ENCODE measurements around the gene ADAMTS2.

The ADAMTS2 gene

DNA sequence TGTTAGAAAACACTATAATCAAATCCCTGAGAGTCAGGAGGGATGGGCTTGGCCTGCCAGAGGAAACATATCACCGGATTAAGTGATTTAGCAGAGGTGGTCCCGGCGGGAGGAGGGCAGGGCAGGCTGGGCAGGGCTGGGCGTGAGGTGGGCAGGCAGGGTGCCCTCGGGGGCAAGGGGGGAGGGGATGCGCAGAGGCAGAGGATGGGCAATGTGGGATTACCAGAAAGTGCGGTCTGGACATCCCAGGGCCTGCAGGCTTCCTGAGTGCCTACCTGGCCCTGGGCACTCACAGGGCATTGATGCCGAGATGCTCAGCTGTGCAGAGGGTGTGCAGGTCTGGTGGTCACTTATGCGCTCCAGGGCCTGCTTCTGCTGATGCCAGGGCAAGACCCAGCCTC, 115.2 kb downstream of the ADAMTS2 start:
- peaks cover 2% of the 10 kb centered on the region; the same call in 1 of the 2 replicates for H3K9me3 ChIP-seq (ENCODE audit: control insufficient read depth, insufficient read depth, low read length)
- H3K4me1 ChIP-seq (ENCODE audit: insufficient read depth, low read length): peaks cover 14% of the 10 kb centered on the region; the same call in 1 of the 2 replicates
- no peak overlapping the region for H3K9ac ChIP-seq (ENCODE audit: low read depth, low read length)
- no peaks in the 10 kb centered on the region for H3K36me3 ChIP-seq (ENCODE audit: insufficient read depth, low read length)

DNA sequence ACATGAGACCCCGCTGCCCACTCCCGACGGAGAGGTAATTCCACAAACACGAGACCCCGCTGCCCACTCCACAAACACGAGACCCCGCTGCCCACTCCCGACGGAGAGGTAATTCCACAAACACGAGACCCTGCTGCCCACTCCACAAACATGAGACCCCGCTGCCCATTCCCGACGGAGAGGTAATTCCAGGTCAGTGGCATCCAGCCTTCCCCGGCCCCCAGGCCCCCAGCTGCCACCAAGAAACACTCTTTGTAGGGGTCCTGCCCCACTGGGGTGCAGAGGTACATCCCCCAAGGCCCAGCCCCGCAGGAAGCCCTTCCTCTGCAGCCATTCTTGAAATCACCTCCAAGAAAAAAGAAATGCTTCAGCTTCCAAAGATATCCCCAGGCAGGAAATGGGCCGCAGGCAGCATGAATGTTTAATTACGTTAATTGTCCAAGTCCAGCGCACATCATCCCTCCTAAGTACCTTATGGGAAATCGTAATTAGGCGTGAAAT, 115.9 kb downstream of the ADAMTS2 start:
- Histone ChIP-seq H3K9ac (ENCODE audit: low read depth, low read length) (no peak overlapping the region), H3K4me1 (ENCODE audit: insufficient read depth, low read length) (peaks cover 14% of the 10 kb centered on the region; the same call in 1 of the 2 replicates), H3K36me3 (ENCODE audit: insufficient read depth, low read length) (no peaks in the 10 kb centered on the region), H3K9me3 (ENCODE audit: control insufficient read depth, insufficient read depth, low read length) (peaks cover 4% of the 10 kb centered on the region)

DNA sequence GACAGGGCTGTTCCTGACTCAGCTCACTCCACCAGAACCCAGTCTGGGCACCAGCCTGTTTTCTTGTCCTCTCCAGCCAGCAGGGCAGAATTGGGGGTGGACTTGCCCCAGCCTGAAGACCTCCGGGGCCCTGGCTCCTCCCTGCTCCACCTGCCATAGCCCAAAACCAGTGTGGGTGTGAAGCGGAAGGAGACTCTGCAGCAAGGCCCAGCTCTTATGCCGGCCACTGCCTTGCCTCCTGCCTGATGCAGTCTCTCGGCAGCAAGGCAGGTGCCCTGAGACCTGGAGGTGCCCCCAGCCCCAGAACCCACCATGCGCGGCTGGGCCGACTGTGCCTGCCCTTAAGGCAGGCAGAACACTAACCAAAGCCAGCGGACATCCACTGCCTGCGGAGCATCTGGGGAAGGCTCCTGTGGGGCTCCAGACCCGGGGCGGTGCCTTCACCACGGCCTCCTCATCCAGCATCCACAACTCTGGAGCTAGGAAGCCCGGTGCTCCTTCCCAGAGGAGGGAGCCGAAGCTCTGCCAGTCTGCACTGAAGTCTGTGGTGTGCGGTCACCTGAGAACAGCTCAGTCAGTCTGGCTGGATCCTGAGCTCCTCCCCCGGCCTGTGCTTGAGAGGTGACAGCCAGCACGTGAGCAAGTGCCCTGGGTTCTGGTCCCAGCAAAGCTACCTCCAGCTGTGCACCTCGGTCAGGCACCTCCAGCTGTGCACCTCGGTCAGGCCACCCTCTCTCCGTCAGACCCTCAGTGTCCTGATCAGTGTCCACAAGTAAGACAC, 116.7 kb downstream of the ADAMTS2 start:
- Histone ChIP-seq H3K9ac (ENCODE audit: low read depth, low read length) (no peak overlapping the region), H3K36me3 (ENCODE audit: insufficient read depth, low read length) (no peaks in the 10 kb centered on the region), H3K4me1 (ENCODE audit: insufficient read depth, low read length) (peaks cover 14% of the 10 kb centered on the region; the same call in 1 of the 2 replicates), H3K9me3 (ENCODE audit: control insufficient read depth, insufficient read depth, low read length) (peaks cover 10% of the 10 kb centered on the region)

DNA sequence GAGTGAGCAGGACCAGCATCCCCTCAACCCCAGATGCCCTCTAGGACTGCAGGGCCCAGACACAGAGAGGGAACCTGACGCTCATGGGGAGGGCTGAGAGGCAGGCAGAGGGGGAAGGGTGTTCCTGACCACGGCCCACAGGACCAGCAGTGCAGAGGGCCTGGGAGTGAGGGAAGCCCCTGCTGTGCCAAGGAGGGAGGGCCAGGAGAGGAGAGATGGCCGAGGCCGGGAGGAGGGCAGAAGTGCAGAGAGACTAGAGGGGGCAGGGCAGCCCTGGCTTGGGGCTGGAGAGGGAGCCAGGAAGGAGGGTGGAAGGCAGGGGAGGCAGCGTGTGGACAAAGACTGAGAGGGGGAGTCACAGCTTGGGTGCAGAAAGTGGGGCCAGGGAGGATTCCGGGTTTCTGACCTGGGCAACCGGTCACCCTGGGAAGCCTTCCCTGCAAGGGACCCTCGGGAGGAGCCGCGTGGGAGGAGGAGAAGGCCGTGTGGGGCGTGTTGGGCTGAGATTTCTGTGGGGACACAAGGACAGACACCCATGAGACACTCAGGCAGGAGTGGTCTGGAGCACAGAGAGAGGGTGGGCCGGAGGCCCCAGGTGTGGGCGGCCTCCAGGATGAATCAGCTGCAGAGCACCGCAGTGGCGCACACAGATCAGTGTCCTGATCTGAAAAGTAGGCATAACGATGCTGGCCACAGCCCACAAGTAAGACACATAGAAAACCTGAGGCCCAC, 117.5 kb downstream of the ADAMTS2 start:
- no peak overlapping the region for H3K9ac ChIP-seq (ENCODE audit: low read depth, low read length)

DNA sequence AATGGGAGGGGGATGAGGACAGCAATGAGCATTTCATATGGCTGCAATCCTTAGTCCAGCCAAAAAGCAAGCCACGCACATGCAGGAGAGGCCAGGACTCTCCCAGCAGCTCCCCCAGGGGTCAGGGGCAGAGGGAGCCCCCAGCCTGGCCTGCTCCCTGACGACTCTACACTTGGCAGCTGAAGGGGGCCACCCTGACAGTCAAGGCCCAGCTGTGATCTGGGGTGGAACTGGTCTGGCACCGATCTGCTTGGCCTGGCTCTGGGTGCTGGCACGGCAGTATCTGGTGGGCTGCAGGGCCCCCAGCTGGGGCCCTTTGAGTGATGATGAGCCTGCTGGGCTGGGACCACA, 118.1 kb downstream of the ADAMTS2 start:
- no peaks in the 10 kb centered on the region for H3K36me3 ChIP-seq (ENCODE audit: insufficient read depth, low read length)
- peaks cover 12% of the 10 kb centered on the region for H3K9me3 ChIP-seq (ENCODE audit: control insufficient read depth, insufficient read depth, low read length)
- peaks cover 14% of the 10 kb centered on the region; the same call in 1 of the 2 replicates for H3K4me1 ChIP-seq (ENCODE audit: insufficient read depth, low read length)
- no peak overlapping the region for H3K9ac ChIP-seq (ENCODE audit: low read depth, low read length)

More for the DNA sequence above, 117.5 kb downstream of the ADAMTS2 start:
- H3K9me3 ChIP-seq (ENCODE audit: control insufficient read depth, insufficient read depth, low read length): peaks cover 12% of the 10 kb centered on the region
- H3K4me1 ChIP-seq (ENCODE audit: insufficient read depth, low read length): peaks cover 14% of the 10 kb centered on the region; the same call in 1 of the 2 replicates
- no peaks in the 10 kb centered on the region for H3K36me3 ChIP-seq (ENCODE audit: insufficient read depth, low read length)

DNA sequence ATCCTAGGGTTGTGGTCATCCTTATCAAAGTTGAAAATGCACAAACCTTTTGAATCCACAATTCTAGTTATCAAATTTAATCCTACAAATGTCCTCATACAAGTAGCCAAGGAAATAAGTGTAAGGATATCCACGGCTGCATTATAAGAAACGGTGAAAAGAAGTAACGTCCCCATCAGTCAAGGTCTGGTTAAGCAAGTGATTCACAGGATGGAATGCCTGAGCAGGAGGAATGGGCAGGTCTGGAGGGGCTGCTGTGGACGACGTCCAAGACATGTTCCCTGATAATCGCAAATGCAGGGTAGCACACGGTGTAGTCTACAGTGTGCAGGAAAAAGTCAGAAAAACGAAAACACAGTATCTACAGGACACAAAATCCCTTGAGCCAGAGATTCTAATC, 118.6 kb downstream of the ADAMTS2 start:
- H3K4me1 ChIP-seq (ENCODE audit: insufficient read depth, low read length): peaks cover 14% of the 10 kb centered on the region; the same call in 1 of the 2 replicates
- H3K36me3 ChIP-seq (ENCODE audit: insufficient read depth, low read length): no peaks in the 10 kb centered on the region
- H3K9ac ChIP-seq (ENCODE audit: low read depth, low read length): no peak overlapping the region
- peaks cover 12% of the 10 kb centered on the region for H3K9me3 ChIP-seq (ENCODE audit: control insufficient read depth, insufficient read depth, low read length)

DNA sequence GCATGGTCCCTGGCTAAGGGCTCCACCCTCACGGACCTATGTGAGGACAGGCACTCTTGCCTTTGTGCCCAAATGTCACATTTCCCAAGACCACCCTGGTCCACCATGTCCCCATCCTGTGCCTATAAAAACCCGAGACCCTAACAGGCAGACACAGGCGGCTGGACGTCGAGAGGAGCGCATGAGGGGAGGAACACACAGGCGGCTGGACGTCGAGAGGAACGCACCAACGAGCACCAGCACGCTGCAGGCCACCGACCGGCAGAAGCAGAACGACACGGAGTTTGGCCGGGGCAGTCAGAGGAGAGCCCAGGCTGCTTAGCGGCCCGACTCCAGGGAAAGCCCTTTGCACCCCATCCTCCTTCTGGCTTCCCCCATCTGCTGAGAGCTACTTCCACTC, 119.9 kb downstream of the ADAMTS2 start:
- peaks cover 14% of the 10 kb centered on the region; the same call in 1 of the 2 replicates for H3K4me1 ChIP-seq (ENCODE audit: insufficient read depth, low read length)
- no peaks in the 10 kb centered on the region for H3K36me3 ChIP-seq (ENCODE audit: insufficient read depth, low read length)
- no peak overlapping the region for H3K9ac ChIP-seq (ENCODE audit: low read depth, low read length)
- H3K9me3 ChIP-seq (ENCODE audit: control insufficient read depth, insufficient read depth, low read length): peaks cover 12% of the 10 kb centered on the region

DNA sequence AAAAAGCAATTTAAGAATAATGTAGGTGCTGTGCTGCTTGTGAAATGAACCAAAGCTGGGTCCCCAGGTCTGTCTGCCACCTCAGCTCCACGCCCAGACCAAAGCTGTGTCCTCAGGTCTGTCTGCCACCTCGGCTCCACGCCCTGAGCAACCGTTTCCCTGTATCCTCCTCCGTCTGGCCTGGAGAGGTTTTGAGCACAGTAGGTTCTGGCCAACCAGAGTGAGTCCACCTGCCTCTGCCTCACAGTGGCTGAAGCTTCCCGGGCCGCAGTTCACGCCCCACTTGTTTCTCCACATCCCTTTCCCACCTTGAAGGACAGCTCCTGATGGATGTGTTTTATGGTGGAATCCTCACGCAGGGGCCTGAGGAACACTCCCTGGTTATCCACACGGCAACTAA, 120.5 kb downstream of the ADAMTS2 start:
- Histone ChIP-seq H3K9ac (ENCODE audit: low read depth, low read length) (no peak overlapping the region), H3K9me3 (ENCODE audit: control insufficient read depth, insufficient read depth, low read length) (peaks cover 12% of the 10 kb centered on the region), H3K36me3 (ENCODE audit: insufficient read depth, low read length) (no peaks in the 10 kb centered on the region), H3K4me1 (ENCODE audit: insufficient read depth, low read length) (peaks cover 14% of the 10 kb centered on the region; the same call in 1 of the 2 replicates)

DNA sequence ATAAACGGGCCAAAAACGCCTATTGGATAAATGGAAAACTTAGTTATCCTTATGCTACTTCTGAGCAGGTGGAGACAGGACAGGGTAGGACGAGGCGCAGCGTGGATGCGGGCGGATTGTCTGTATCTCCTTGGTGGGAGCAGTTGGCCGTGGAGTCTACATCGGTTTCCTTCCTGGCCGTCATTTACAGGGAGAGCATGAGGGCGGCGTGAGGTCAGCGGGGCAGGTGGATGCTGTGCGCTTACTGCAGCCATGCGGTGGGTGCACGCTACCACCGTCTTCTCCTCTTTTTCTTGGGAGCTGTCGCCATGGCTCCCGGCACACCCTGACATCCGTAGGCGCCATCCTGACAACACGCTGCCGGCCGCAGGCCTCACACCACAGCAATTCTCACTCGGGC, 121.3 kb downstream of the ADAMTS2 start:
- H3K9me3 ChIP-seq (ENCODE audit: control insufficient read depth, insufficient read depth, low read length): peaks cover 12% of the 10 kb centered on the region

DNA sequence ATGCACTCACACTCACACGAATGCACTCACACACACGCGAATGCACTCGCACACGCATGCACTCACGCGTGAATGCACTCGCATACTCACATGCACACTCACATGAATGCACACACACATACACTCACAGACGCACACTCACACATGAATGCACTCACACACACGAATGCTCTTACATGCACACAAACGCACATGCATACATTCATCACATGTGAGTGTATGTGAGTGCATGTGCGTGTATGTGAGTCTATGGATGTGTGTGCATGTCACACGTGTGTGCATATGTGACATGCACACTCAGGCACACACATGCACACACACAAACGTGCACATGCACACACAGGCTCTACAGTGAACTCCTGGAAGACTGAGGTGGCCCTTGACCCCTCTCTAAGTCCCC, 121.7 kb downstream of the ADAMTS2 start:
- Histone ChIP-seq H3K9me3 (ENCODE audit: control insufficient read depth, insufficient read depth, low read length) (peaks cover 12% of the 10 kb centered on the region), H3K36me3 (ENCODE audit: insufficient read depth, low read length) (no peaks in the 10 kb centered on the region), H3K9ac (ENCODE audit: low read depth, low read length) (no peak overlapping the region), H3K4me1 (ENCODE audit: insufficient read depth, low read length) (peaks cover 11% of the 10 kb centered on the region; the same call in 1 of the 2 replicates)

More for the DNA sequence above, 121.3 kb downstream of the ADAMTS2 start:
- Histone ChIP-seq H3K36me3 (ENCODE audit: insufficient read depth, low read length) (no peaks in the 10 kb centered on the region), H3K4me1 (ENCODE audit: insufficient read depth, low read length) (peaks cover 11% of the 10 kb centered on the region; the same call in 1 of the 2 replicates), H3K9ac (ENCODE audit: low read depth, low read length) (no peak overlapping the region)

DNA sequence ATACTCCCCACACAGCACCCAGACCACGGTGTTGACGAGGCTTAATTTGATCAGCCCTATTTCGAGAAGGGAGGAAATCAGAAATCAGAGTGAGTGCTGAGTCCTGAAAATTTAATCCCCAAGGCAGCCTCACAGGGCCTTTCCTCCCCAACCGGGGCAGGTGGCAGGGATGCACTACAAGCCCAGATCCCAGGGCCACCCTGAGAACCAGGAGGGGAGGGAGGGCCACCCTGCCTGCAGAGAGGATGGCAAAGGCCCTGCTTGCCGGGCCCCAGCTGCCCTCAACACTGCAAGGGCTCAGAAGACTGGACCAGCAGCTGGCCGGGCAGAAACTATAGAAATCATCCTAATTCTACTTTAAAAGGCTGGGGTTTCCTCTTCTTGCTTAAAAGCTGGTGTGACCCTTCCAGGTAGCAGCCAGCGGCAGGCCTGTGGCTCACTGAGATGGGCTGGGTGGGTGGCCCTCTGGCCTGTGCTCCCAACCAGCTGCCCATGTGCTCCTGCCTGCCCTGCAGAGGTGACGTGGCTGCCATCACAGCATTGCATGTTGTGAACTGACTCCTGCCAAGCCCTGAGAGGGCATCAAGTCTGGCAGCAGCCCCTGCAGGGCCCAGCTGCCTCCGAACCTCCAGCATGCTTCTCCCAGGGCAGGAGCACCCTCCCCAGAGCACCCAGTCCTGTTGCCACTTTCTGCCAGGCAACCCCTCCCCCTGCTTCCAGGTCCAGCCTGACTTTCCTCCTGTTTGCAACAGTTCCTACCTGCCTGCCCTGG, 122.8 kb downstream of the ADAMTS2 start:
- Histone ChIP-seq H3K4me1 (ENCODE audit: insufficient read depth, low read length) (0 out of 2 replicates have a peak, but pooled peaks cover 1% of the 10 kb centered on the region), H3K36me3 (ENCODE audit: insufficient read depth, low read length) (no peaks in the 10 kb centered on the region), H3K9me3 (ENCODE audit: control insufficient read depth, insufficient read depth, low read length) (peaks cover 12% of the 10 kb centered on the region), H3K9ac (ENCODE audit: low read depth, low read length) (no peak overlapping the region)

DNA sequence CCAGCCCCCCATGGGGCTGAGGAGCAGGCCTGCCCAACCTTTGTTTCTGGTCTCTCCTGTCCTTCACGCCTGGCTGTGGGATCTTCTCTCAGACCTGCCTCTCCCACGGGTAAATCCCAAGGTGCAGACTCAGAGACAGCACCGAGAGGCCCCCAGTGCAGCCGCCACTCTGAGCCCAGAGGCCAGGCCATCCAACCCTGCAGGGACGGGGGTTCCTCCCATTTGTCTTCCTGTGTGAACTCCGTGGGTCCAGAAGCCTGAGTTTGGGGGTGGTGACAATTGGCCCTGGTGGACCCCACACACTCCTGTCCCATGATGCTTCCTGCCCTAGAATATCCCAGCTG, 123.4 kb downstream of the ADAMTS2 start:
- Histone ChIP-seq H3K36me3 (ENCODE audit: insufficient read depth, low read length) (no peaks in the 10 kb centered on the region), H3K9ac (ENCODE audit: low read depth, low read length) (no peak overlapping the region), H3K9me3 (ENCODE audit: control insufficient read depth, insufficient read depth, low read length) (peaks cover 12% of the 10 kb centered on the region), H3K4me1 (ENCODE audit: insufficient read depth, low read length) (no peaks in the 10 kb centered on the region)

DNA sequence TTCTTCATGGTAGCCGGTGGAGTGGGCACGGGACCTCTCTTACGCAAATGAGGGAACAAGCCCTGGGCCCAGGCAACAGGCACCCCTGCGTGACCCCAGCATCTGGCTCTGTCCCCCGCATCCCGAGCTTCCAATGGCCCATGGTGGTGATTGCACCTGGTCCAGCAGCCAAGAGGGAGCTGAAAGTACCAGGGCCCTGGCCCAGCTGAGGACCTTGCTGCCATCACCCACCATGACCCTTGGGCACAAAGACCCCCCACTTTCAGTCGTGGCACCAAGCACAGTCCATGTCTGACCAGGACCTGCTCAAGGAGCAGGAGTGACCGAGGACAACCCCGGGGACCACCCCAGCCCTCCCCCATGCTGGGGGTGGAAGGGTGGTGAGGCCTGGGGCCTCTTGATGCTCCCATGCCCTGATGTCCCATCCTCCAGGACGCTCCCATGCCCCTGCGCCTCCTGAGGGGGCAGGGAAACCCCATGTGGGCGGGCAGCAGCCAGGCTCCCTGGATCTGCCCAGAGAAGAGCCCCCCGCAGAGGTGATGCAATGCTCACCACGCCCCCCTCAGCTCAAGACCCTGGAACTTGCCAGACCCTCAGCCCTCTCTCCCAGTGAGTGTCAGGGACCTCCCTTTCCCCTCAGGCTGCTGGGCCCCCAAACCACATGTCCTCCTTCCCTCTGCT, 123.9 kb downstream of the ADAMTS2 start:
- peaks cover 12% of the 10 kb centered on the region for H3K9me3 ChIP-seq (ENCODE audit: control insufficient read depth, insufficient read depth, low read length)
- H3K36me3 ChIP-seq (ENCODE audit: insufficient read depth, low read length): no peaks in the 10 kb centered on the region
- H3K9ac ChIP-seq (ENCODE audit: low read depth, low read length): no peak overlapping the region
- no peaks in the 10 kb centered on the region for H3K4me1 ChIP-seq (ENCODE audit: insufficient read depth, low read length)

DNA sequence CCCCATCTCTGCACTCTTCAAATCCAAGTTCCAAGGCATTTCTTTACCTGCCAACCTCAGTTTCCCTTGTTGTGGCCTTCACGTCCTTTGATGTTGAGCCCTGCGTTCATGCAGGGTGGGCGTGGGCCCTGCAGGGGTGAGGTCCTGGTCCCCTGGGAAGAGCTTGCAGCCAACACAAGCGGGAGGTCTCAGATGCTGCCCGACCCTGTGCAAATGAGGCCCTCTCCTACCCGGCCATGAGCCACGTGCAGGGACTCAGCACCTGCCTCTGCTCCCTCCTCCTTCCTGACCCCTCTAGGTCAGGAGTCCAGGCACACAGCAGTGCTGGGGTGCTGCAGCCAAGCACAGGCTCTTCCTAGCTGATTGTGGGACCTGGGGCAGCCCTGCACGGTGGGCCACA, 124.5 kb downstream of the ADAMTS2 start:
- no peaks in the 10 kb centered on the region for H3K4me1 ChIP-seq (ENCODE audit: insufficient read depth, low read length)

More for the DNA sequence above, 124.5 kb downstream of the ADAMTS2 start:
- Histone ChIP-seq H3K36me3 (ENCODE audit: insufficient read depth, low read length) (no peaks in the 10 kb centered on the region), H3K9ac (ENCODE audit: low read depth, low read length) (no peak overlapping the region), H3K9me3 (ENCODE audit: control insufficient read depth, insufficient read depth, low read length) (peaks cover 12% of the 10 kb centered on the region)

Data from ES-I3 (cell line).